SK-N-SH treated with all-trans-retinoic acid at 6 μM for 48 hours (cell line): ENCODE results near the gene FRA10AC1.

Source experiments
- ATAC-seq: fragments of 200-7000 bp; cut with Tn5 transposase; 3 replicates; pipeline ENCODE4 v1.9.1; 2020; ENCODE audit warnings: mild to moderate bottlenecking, moderate library complexity
- ARNTL ChIP-seq: fragments of 450-650 bp; formaldehyde crosslinking; IDR thresholded peaks from 2 replicates; pipeline ENCODE4 v1.5.0; 2020; ENCODE audit warnings: low read depth, mild to moderate bottlenecking, moderate library complexity, borderline replicate concordance
- BACH2 ChIP-seq: fragments of 250-450 bp; sonication (Bioruptor Pico); IDR thresholded peaks from 2 replicates; pipeline ENCODE4 v1.9.0; 2021; ENCODE audit warnings: mild to moderate bottlenecking, borderline replicate concordance
- CSDC2 ChIP-seq: fragments of 250-450 bp; sonication (Bioruptor Pico); IDR thresholded peaks from 2 replicates; pipeline ENCODE4 v1.5.0; 2020; ENCODE audit warnings: mild to moderate bottlenecking, moderate library complexity
- ESRRG ChIP-seq: fragments of 250-450 bp; sonication (Bioruptor Pico); IDR thresholded peaks from 2 replicates; pipeline ENCODE4 v1.6.1; 2021; ENCODE audit warnings: mild to moderate bottlenecking
- GLIS3 ChIP-seq: fragments of 250-450 bp; sonication (Bioruptor Pico); IDR thresholded peaks from 2 replicates; pipeline ENCODE4 v1.5.0; 2020; ENCODE audit warnings: mild to moderate bottlenecking, moderate library complexity
- PPARA ChIP-seq: fragments of 250-450 bp; sonication (Bioruptor Pico); IDR thresholded peaks from 2 replicates; pipeline ENCODE4 v1.5.0; 2020; ENCODE audit warnings: mild to moderate bottlenecking, borderline replicate concordance
- RARB ChIP-seq: fragments of 250-450 bp; sonication (Bioruptor Pico); IDR thresholded peaks from 2 replicates; pipeline ENCODE4 v1.8.0; 2021; ENCODE audit warnings: mild to moderate bottlenecking, moderate library complexity
- SNAI2 ChIP-seq: fragments of 250-450 bp; sonication (Bioruptor Pico); IDR thresholded peaks from 2 replicates; pipeline ENCODE4 v1.5.0; 2020; ENCODE audit warnings: mild to moderate bottlenecking, moderate library complexity
- TCF4 ChIP-seq: fragments of 250-450 bp; sonication (Bioruptor Pico); IDR thresholded peaks from 2 replicates; pipeline ENCODE4 v1.8.0; 2021; ENCODE audit warnings: mild to moderate bottlenecking, moderate library complexity, borderline replicate concordance
- TOX ChIP-seq: fragments of 250-450 bp; sonication (Bioruptor Pico); IDR thresholded peaks from 2 replicates; pipeline ENCODE4 v1.8.0; 2021; ENCODE audit warnings: mild to moderate bottlenecking, moderate library complexity, borderline replicate concordance
- ZFP30 ChIP-seq: fragments of 450-650 bp; formaldehyde crosslinking; IDR thresholded peaks from 2 replicates; pipeline ENCODE4 v1.5.0; 2022; ENCODE audit warnings: mild to moderate bottlenecking, moderate library complexity
- ZNF565 ChIP-seq: fragments of 450-650 bp; formaldehyde crosslinking; conservative IDR thresholded peaks from 2 replicates; pipeline ENCODE4 v1.5.0; 2020; ENCODE audit warnings: low read depth, mild to moderate bottlenecking, moderate library complexity
- ZNF70 ChIP-seq: fragments of 450-650 bp; formaldehyde crosslinking; IDR thresholded peaks from 2 replicates; pipeline ENCODE4 v1.5.0; 2020; ENCODE audit warnings: mild to moderate bottlenecking, moderate library complexity
- ZNF8 ChIP-seq: fragments of 450-650 bp; formaldehyde crosslinking; IDR thresholded peaks from 2 replicates; pipeline ENCODE4 v1.5.0; 2020; ENCODE audit warnings: mild to moderate bottlenecking, moderate library complexity
- TF ChIP-seq, protein P1 (sequence below): fragments of 250-450 bp; sonication (Bioruptor Pico); IDR thresholded peaks from 2 replicates; pipeline ENCODE4 v1.8.0; 2020; ENCODE audit warnings: mild to moderate bottlenecking, moderate library complexity, borderline replicate concordance
- TF ChIP-seq, protein P2 (sequence below): fragments of 250-450 bp; sonication (Bioruptor Pico); IDR thresholded peaks from 2 replicates; pipeline ENCODE4 v1.5.1; 2020; ENCODE audit warnings: low read depth, mild to moderate bottlenecking, moderate library complexity
- TF ChIP-seq, protein P3 (sequence below): fragments of 250-450 bp; sonication (Bioruptor Pico); IDR thresholded peaks from 2 replicates; pipeline ENCODE4 v1.8.0; 2021; ENCODE audit warnings: low read depth, mild to moderate bottlenecking, moderate library complexity, borderline replicate concordance
- TF ChIP-seq, protein P4 (sequence below): fragments of 250-450 bp; sonication (Bioruptor Pico); IDR thresholded peaks from 2 replicates; pipeline ENCODE4 v1.5.1; 2021; ENCODE audit warnings: mild to moderate bottlenecking, moderate library complexity
- TF ChIP-seq, protein P5 (sequence below): fragments of 250-450 bp; sonication (Bioruptor Pico); IDR thresholded peaks from 2 replicates; pipeline ENCODE4 v1.5.0; 2020; ENCODE audit warnings: mild to moderate bottlenecking, moderate library complexity

Gene FRA10AC1

DNA sequence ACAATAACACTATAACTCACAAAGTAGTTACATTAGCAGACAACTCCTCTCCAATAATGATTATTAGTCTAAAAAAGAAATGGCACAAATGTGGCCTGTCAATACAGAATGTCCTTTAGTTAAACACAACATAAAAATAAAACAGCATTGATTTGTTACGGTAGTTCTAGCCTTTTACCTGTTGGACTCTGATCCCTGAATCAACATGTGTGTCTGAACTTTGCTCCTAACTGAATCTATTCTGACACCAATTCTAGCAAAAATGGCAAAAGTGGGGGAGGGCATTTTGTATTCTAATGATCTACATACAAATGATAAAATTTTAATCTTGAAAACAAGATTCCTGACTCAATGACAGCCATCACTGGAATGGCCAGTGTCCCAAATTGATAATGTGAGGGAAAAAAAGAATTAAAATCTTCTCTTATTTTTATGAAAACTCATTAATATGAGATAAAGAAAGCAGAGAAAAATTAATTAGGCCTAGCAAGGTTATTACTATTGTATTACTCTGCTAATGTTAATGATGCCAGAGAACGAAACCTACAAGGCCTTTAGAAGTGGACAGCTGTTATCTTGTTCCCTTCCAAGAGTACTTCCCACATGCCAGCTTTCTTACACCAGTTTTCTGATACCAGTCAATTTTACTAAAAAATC lies 30.2 kb downstream of the FRA10AC1 start (continued):
- TF ChIP-seq, protein P1, sequence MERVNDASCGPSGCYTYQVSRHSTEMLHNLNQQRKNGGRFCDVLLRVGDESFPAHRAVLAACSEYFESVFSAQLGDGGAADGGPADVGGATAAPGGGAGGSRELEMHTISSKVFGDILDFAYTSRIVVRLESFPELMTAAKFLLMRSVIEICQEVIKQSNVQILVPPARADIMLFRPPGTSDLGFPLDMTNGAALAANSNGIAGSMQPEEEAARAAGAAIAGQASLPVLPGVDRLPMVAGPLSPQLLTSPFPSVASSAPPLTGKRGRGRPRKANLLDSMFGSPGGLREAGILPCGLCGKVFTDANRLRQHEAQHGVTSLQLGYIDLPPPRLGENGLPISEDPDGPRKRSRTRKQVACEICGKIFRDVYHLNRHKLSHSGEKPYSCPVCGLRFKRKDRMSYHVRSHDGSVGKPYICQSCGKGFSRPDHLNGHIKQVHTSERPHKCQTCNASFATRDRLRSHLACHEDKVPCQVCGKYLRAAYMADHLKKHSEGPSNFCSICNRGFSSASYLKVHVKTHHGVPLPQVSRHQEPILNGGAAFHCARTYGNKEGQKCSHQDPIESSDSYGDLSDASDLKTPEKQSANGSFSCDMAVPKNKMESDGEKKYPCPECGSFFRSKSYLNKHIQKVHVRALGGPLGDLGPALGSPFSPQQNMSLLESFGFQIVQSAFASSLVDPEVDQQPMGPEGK (CRISPR knock-in tag) = no peak

DNA sequence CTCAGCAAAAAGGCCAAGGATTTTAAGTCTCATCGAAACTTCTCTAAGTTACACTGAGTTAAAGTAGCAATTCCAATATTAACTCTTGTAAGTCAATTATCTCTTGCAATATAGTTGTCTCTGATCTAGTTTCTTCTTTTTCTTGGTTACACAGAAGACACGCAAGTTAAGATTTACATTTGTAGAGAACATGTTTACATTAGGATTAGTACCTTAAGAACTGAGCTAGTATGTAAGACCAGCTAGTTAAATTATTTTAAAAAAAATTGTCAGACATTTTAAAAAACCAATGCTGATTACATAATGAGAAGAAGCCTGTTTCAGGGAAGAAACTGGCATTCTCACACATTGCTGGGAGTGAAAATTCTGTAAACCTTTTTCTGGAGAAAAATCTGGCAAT lies 31.4 kb downstream of the FRA10AC1 start:
- no peak for ATAC-seq
- TF ChIP-seq ZNF8 (CRISPR knock-in tag) = no peak
- TF ChIP-seq, protein P2, sequence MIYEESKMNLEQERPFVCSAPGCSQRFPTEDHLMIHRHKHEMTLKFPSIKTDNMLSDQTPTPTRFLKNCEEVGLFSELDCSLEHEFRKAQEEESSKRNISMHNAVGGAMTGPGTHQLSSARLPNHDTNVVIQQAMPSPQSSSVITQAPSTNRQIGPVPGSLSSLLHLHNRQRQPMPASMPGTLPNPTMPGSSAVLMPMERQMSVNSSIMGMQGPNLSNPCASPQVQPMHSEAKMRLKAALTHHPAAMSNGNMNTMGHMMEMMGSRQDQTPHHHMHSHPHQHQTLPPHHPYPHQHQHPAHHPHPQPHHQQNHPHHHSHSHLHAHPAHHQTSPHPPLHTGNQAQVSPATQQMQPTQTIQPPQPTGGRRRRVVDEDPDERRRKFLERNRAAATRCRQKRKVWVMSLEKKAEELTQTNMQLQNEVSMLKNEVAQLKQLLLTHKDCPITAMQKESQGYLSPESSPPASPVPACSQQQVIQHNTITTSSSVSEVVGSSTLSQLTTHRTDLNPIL (CRISPR knock-in tag) = no peak
- TF ChIP-seq, protein P3, sequence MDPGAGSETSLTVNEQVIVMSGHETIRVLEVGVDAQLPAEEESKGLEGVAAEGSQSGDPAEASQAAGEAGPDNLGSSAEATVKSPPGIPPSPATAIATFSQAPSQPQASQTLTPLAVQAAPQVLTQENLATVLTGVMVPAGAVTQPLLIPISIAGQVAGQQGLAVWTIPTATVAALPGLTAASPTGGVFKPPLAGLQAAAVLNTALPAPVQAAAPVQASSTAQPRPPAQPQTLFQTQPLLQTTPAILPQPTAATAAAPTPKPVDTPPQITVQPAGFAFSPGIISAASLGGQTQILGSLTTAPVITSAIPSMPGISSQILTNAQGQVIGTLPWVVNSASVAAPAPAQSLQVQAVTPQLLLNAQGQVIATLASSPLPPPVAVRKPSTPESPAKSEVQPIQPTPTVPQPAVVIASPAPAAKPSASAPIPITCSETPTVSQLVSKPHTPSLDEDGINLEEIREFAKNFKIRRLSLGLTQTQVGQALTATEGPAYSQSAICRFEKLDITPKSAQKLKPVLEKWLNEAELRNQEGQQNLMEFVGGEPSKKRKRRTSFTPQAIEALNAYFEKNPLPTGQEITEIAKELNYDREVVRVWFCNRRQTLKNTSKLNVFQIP (CRISPR knock-in tag) = no peak
- no peak for TF ChIP-seq ZNF70 (CRISPR knock-in tag)
- TF ChIP-seq, protein P1 (CRISPR knock-in tag) = no peak
- no peak for TF ChIP-seq ESRRG (CRISPR knock-in tag)
- TF ChIP-seq, protein P4, sequence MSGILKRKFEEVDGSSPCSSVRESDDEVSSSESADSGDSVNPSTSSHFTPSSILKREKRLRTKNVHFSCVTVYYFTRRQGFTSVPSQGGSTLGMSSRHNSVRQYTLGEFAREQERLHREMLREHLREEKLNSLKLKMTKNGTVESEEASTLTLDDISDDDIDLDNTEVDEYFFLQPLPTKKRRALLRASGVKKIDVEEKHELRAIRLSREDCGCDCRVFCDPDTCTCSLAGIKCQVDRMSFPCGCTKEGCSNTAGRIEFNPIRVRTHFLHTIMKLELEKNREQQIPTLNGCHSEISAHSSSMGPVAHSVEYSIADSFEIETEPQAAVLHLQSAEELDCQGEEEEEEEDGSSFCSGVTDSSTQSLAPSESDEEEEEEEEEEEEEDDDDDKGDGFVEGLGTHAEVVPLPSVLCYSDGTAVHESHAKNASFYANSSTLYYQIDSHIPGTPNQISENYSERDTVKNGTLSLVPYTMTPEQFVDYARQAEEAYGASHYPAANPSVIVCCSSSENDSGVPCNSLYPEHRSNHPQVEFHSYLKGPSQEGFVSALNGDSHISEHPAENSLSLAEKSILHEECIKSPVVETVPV (CRISPR knock-in tag) = no peak
- no peak for TF ChIP-seq ARNTL
- no peak for TF ChIP-seq TOX (CRISPR knock-in tag)
- no peak for TF ChIP-seq RARB (CRISPR knock-in tag)
- no peak for TF ChIP-seq GLIS3
- TF ChIP-seq ZFP30 (CRISPR knock-in tag) = no peak
- no peak for TF ChIP-seq TCF4 (CRISPR knock-in tag)
- TF ChIP-seq, protein P5, sequence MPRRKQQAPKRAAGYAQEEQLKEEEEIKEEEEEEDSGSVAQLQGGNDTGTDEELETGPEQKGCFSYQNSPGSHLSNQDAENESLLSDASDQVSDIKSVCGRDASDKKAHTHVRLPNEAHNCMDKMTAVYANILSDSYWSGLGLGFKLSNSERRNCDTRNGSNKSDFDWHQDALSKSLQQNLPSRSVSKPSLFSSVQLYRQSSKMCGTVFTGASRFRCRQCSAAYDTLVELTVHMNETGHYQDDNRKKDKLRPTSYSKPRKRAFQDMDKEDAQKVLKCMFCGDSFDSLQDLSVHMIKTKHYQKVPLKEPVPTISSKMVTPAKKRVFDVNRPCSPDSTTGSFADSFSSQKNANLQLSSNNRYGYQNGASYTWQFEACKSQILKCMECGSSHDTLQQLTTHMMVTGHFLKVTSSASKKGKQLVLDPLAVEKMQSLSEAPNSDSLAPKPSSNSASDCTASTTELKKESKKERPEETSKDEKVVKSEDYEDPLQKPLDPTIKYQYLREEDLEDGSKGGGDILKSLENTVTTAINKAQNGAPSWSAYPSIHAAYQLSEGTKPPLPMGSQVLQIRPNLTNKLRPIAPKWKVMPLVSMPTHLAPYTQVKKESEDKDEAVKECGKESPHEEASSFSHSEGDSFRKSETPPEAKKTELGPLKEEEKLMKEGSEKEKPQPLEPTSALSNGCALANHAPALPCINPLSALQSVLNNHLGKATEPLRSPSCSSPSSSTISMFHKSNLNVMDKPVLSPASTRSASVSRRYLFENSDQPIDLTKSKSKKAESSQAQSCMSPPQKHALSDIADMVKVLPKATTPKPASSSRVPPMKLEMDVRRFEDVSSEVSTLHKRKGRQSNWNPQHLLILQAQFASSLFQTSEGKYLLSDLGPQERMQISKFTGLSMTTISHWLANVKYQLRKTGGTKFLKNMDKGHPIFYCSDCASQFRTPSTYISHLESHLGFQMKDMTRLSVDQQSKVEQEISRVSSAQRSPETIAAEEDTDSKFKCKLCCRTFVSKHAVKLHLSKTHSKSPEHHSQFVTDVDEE (CRISPR knock-in tag) = no peak
- TF ChIP-seq ZNF565 (CRISPR knock-in tag) = no peak

DNA sequence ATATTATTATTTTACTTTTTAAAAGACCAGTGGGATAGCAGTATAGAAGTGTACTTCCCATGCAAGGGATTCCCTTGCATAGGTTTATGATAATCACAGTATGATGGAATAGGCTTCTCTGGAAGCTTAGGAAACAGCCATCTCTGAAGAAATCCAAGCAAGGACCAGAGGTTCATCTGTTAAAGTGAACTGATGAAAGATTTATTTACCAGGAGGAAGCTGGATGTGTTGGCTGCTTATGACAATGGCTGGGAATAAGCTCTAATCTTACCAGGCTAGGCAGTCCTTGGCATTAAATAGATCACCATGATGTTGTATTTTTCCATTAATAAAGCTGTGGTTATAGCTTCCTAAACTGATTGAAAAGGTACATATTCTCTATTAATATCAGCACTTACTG lies 32.0 kb downstream of the FRA10AC1 start:
- TF ChIP-seq PPARA (CRISPR knock-in tag) (no peak), ZNF565 (CRISPR knock-in tag) (no peak), BACH2 (CRISPR knock-in tag) (no peak), ZFP30 (CRISPR knock-in tag) (no peak), CSDC2 (CRISPR knock-in tag) (no peak), SNAI2 (CRISPR knock-in tag) (no peak)
- ATAC-seq = no peak
